Osteoblast (primary cell): Measurements from ENCODE around the gene RWDD1. TPM values are rescaled to one million over a fixed set of nuclear protein-coding genes. Genes with fewer than 3 reads are reported as not detected.
A peak's percentile ranks its signal among the peaks of the same experiment; 100 is the strongest.

Experiments used
- DNase-seq: peaks from one replicate; pipeline ENCODE4 v3.0.0; 2011; ENCODE audit warnings: low spot score, mixed read lengths; ENCODE audit not compliant: insufficient read length; ENCODE audit errors: missing footprints
- H2AFZ ChIP-seq: 2 replicates; pipeline ENCODE4 v1.6.0; 2011; ENCODE audit warnings: mild to moderate bottlenecking, low read length
- H3K27ac ChIP-seq: 2 replicates; pipeline ENCODE4 v1.5.1; 2011; ENCODE audit warnings: mild to moderate bottlenecking, low read depth, low read length, moderate library complexity
- H3K27me3 ChIP-seq: 2 replicates; pipeline ENCODE4 v1.6.0; 2012; ENCODE audit warnings: mild to moderate bottlenecking, control low read depth, inconsistent platforms, low read length, moderate library complexity; ENCODE audit not compliant: insufficient read depth
- H3K36me3 ChIP-seq: 2 replicates; pipeline ENCODE4 v1.5.1; 2011; ENCODE audit warnings: mild to moderate bottlenecking, low read length, control low read depth, moderate library complexity; ENCODE audit not compliant: insufficient read depth
- H3K4me1 ChIP-seq: 2 replicates; pipeline ENCODE4 v1.5.1; 2011; ENCODE audit warnings: mild to moderate bottlenecking, low read length, control low read depth, moderate library complexity; ENCODE audit not compliant: insufficient read depth
- H3K4me2 ChIP-seq: 2 replicates; pipeline ENCODE4 v1.6.0; 2011; ENCODE audit warnings: mild to moderate bottlenecking, low read length; ENCODE audit not compliant: insufficient read depth
- H3K4me3 ChIP-seq: fragments of 200-600 bp; sonication (generic); 3 replicates; pipeline ENCODE4 v1.5.1; 2012; ENCODE audit warnings: mild to moderate bottlenecking, low read length, inconsistent platforms; ENCODE audit not compliant: insufficient read depth
- H3K79me2 ChIP-seq: 2 replicates; pipeline ENCODE4 v1.6.0; 2012; ENCODE audit warnings: mild to moderate bottlenecking, low read length, control low read depth, inconsistent platforms; ENCODE audit not compliant: insufficient read depth
- H3K9me3 ChIP-seq: 2 replicates; pipeline ENCODE4 v1.5.1; 2011; ENCODE audit warnings: low read depth, low read length, control low read depth
- H4K20me1 ChIP-seq: 2 replicates; pipeline ENCODE4 v1.6.0; 2012; ENCODE audit warnings: mild to moderate bottlenecking, low read length, control low read depth; ENCODE audit not compliant: insufficient read depth
- total RNA-seq: library from RNA; depleted of rRNA; stranded (reverse); fragments of >200 nt; gene quantifications from 2 replicates; pipeline ENCODE4 v1.2.3, GENCODE V29; 2012
- TF ChIP-seq, protein P1 (sequence below): IDR thresholded peaks from 2 replicates; pipeline ENCODE4 v1.5.1; 2011; ENCODE audit warnings: mild to moderate bottlenecking, low read depth, low read length, moderate library complexity; ENCODE audit errors: extremely low read depth

The RWDD1 gene
- total RNA-seq, 1 donor: 39.1 TPM

DNA sequence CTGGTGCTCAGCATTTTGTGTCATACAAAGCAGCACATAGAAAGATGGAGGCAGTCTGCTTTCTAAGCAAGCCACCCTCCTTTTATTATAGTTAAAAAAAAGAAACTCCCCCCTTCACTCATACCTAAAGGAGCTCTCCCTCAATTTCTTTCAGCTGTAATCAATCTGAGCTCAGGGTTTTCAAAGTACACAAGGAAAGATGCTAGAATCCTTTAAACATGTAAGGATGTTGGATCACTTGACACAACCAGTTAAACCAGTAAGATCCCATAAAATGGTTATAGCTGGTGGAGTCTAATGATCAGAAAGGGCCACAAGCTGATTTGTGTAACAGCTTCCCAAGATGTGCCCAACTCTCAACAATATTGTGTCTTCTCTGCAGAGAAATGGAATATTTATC lies 17.9 kb upstream of the RWDD1 start, which contains the start of gene CALHM4:
Gene CALHM4 (plus strand): TSS at position 301 of the 400 bp plus-strand sequence. CDS start 43 bp downstream, at position 344.
- H4K20me1 ChIP-seq: no peaks in the 10 kb centered on the region
- no peaks in the 10 kb centered on the region for H3K27me3 ChIP-seq
- H3K4me3 ChIP-seq: no peak within 1 kb of the TSS
- no peaks in the 10 kb centered on the region for H3K79me2 ChIP-seq
- no peaks in the 10 kb centered on the region for H3K9me3 ChIP-seq
- no peaks in the 10 kb centered on the region for H3K36me3 ChIP-seq
- peak within 1 kb of the TSS; percentile 8 for H2AFZ ChIP-seq
- no peak within 1 kb of the TSS for H3K27ac ChIP-seq
- DNase-seq: no peak
- TF ChIP-seq, protein P1, sequence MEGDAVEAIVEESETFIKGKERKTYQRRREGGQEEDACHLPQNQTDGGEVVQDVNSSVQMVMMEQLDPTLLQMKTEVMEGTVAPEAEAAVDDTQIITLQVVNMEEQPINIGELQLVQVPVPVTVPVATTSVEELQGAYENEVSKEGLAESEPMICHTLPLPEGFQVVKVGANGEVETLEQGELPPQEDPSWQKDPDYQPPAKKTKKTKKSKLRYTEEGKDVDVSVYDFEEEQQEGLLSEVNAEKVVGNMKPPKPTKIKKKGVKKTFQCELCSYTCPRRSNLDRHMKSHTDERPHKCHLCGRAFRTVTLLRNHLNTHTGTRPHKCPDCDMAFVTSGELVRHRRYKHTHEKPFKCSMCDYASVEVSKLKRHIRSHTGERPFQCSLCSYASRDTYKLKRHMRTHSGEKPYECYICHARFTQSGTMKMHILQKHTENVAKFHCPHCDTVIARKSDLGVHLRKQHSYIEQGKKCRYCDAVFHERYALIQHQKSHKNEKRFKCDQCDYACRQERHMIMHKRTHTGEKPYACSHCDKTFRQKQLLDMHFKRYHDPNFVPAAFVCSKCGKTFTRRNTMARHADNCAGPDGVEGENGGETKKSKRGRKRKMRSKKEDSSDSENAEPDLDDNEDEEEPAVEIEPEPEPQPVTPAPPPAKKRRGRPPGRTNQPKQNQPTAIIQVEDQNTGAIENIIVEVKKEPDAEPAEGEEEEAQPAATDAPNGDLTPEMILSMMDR: no peak
- no peak within 1 kb of the TSS for H3K4me2 ChIP-seq
- H3K4me1 ChIP-seq: peaks cover 30% of the 10 kb centered on the region

DNA sequence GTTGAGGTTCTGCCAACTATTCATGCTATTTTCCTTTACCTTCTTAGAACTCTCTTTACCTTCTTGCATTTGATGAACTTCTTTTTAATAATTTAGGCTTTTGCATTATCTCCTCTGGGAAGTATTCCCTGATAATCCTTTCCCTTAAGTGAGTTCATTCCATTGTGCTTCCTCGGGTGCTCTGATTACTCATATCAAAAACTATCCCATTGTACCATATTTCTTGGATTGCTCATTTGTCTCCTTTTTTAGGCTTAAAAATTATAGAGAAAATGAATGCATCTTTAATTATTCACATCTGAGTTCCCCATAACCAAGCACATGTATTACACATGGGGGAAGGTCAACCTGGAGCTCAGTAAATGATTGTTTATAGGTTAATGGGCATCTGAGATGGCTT lies 15.2 kb upstream of the RWDD1 start:
- peaks cover 37% of the 10 kb centered on the region for H3K4me1 ChIP-seq
- H3K36me3 ChIP-seq: no peaks in the 10 kb centered on the region
- no peaks in the 10 kb centered on the region for H4K20me1 ChIP-seq
- H3K4me2 ChIP-seq: peak overlapping the region; percentile 23
- no peaks in the 10 kb centered on the region for H3K27me3 ChIP-seq
- H3K79me2 ChIP-seq: no peaks in the 10 kb centered on the region
- H3K4me3 ChIP-seq: no peak overlapping the region
- TF ChIP-seq, protein P1: no peak
- no peak for DNase-seq
- peak overlapping the region; percentile 68 for H3K27ac ChIP-seq
- H2AFZ ChIP-seq: peak overlapping the region; percentile 5
- H3K9me3 ChIP-seq: no peaks in the 10 kb centered on the region

DNA sequence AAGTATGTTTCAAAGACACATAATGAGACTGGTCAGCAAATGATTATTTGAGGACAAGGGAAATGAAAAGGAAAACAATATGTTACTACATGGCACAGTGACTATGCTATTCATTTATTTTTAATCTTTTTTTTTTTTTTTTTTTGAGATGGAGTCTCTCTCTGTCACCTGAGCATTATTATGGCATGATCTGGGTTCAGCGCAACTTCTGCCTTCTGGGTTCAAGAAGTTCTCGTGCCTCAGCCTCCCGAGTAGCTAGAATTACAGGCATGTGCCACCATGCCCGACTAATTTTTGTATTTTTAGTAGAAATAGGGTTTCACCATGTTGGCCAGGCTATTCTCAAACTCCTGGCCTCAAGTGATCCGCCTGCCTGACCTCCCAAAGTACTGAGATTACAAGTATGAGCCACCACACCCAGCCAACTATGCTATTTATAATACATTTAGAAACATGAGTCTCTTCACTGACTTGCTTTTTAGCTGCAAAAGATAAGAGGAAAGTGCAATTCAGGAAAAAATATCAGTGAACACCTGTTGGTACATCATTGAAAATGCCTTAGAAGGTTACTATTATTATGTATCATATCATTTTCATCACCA lies 14.4 kb upstream of the RWDD1 start:
- Histone ChIP-seq H3K4me3 (no peak overlapping the region), H3K27me3 (no peaks in the 10 kb centered on the region), H4K20me1 (no peaks in the 10 kb centered on the region), H3K4me2 (no peak overlapping the region), H3K9me3 (no peaks in the 10 kb centered on the region), H3K36me3 (no peaks in the 10 kb centered on the region), H3K79me2 (no peaks in the 10 kb centered on the region), H3K27ac (peak overlapping the region; percentile 68), H2AFZ (peak overlapping the region; percentile 5), H3K4me1 (peaks cover 39% of the 10 kb centered on the region)
- DNase-seq: no peak
- TF ChIP-seq, protein P1: no peak

GRCh38 chr6:116557893-116558292 lies 13.4 kb upstream of the RWDD1 start:
- Histone ChIP-seq H3K79me2 (no peaks in the 10 kb centered on the region), H3K9me3 (no peaks in the 10 kb centered on the region), H3K4me3 (no peak overlapping the region), H3K27me3 (no peaks in the 10 kb centered on the region), H2AFZ (no peak overlapping the region), H3K27ac (peak overlapping the region; percentile 68), H4K20me1 (no peaks in the 10 kb centered on the region), H3K4me1 (peaks cover 39% of the 10 kb centered on the region), H3K36me3 (no peaks in the 10 kb centered on the region), H3K4me2 (peak overlapping the region; percentile 35)
- DNase-seq: peak; percentile 60
- TF ChIP-seq, protein P1: no peak
